HEK293T (cell line): Measurements from ENCODE around the gene CCDC150.

Source experiments
- CTCF ChIA-PET: fragments of 350-600 bp; formaldehyde crosslinking; extraction: SDS; loops from one replicate; lab custom pipeline; 2021; ENCODE audit warnings: antibody characterized with exemption, inconsistent platforms; lab: Yijun Ruan, JAX
- POLR2A ChIA-PET: fragments of 350-600 bp; formaldehyde crosslinking; extraction: SDS; loops from one replicate; lab custom pipeline; 2020; ENCODE audit warnings: antibody characterized with exemption, inconsistent platforms; lab: Yijun Ruan, JAX
- DNase-seq: peaks from one replicate; pipeline ENCODE4 v3.0.0; 2012; ENCODE audit warnings: mixed read lengths; ENCODE audit errors: extremely low spot score
- ARNT ChIP-seq: fragments of 450-650 bp; IDR thresholded peaks from 2 replicates; pipeline ENCODE4 v1.6.1; 2017; ENCODE audit warnings: mild to moderate bottlenecking
- BHLHE40 ChIP-seq: fragments of 450-650 bp; IDR thresholded peaks from 2 replicates; pipeline ENCODE4 v1.6.1; 2016; ENCODE audit warnings: mild to moderate bottlenecking, moderate library complexity, borderline replicate concordance
- CTBP1 ChIP-seq: fragments of 450-650 bp; IDR thresholded peaks from 2 replicates; pipeline ENCODE4 v1.6.1; 2016; ENCODE audit warnings: borderline replicate concordance
- ELF4 ChIP-seq: fragments of 450-650 bp; IDR thresholded peaks from 2 replicates; pipeline ENCODE4 v1.6.1; 2017; ENCODE audit warnings: antibody characterized with exemption
- FOXA1 ChIP-seq: fragments of 450-650 bp; IDR thresholded peaks from 2 replicates; pipeline ENCODE4 v1.6.1; 2016; ENCODE audit warnings: mild to moderate bottlenecking
- FOXK2 ChIP-seq: fragments of 450-650 bp; IDR thresholded peaks from 2 replicates; pipeline ENCODE4 v1.6.1; 2016; ENCODE audit warnings: mild to moderate bottlenecking
- FOXM1 ChIP-seq: fragments of 450-650 bp; IDR thresholded peaks from 2 replicates; pipeline ENCODE4 v1.6.1; 2017; ENCODE audit warnings: mild to moderate bottlenecking, borderline replicate concordance
- HDGF ChIP-seq: fragments of 450-650 bp; IDR thresholded peaks from 2 replicates; pipeline ENCODE4 v1.6.1; 2017; ENCODE audit warnings: antibody characterized with exemption, borderline replicate concordance
- L3MBTL2 ChIP-seq: fragments of 450-650 bp; conservative IDR thresholded peaks from 2 replicates; pipeline ENCODE4 v1.6.1; 2016; ENCODE audit warnings: mild to moderate bottlenecking
- LEF1 ChIP-seq: fragments of 450-650 bp; IDR thresholded peaks from 2 replicates; pipeline ENCODE4 v1.6.1; 2017; ENCODE audit warnings: mild to moderate bottlenecking, borderline replicate concordance
- NFRKB ChIP-seq: fragments of 450-650 bp; IDR thresholded peaks from 2 replicates; pipeline ENCODE4 v1.6.1; 2016; ENCODE audit warnings: mild to moderate bottlenecking, moderate library complexity
- SP1 ChIP-seq: fragments of 450-650 bp; IDR thresholded peaks from 2 replicates; pipeline ENCODE4 v1.6.1; 2017
- SUZ12 ChIP-seq: fragments of 450-650 bp; IDR thresholded peaks from 2 replicates; pipeline ENCODE4 v1.6.1; 2016; ENCODE audit warnings: mild to moderate bottlenecking
- TARDBP ChIP-seq: fragments of 450-650 bp; IDR thresholded peaks from 2 replicates; pipeline ENCODE4 v1.6.1; 2016
- ZNF384 ChIP-seq: fragments of 450-650 bp; IDR thresholded peaks from 2 replicates; pipeline ENCODE4 v1.6.1; 2016
- TF ChIP-seq, protein P1 (sequence below): fragments of 450-650 bp; IDR thresholded peaks from 2 replicates; pipeline ENCODE4 v1.6.1; 2016

The CCDC150 gene

DNA sequence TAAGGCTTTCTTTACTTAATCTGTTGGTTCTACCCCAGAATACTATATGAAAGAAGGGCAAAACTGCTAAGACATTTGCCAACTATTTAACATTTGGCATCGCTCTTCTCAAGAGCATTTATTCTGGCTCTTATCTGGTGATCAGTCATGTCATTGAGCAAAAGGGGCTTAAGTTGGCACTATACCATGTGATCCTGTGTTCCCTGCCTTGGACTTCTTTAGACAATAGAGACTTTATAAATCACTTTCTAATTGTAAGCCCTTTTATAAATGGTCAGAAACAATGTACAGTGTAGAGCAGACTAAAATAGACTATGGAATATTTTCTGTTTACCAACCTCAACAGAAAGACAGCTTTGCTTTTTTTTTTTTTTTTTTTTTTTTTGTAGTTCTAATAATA is 107.9 kb downstream of the CCDC150 start:
- TF ChIP-seq ELF4 = no peak
- no peak for DNase-seq
- CTCF ChIA-PET = no interaction called here
- POLR2A ChIA-PET = no interaction called here

DNA sequence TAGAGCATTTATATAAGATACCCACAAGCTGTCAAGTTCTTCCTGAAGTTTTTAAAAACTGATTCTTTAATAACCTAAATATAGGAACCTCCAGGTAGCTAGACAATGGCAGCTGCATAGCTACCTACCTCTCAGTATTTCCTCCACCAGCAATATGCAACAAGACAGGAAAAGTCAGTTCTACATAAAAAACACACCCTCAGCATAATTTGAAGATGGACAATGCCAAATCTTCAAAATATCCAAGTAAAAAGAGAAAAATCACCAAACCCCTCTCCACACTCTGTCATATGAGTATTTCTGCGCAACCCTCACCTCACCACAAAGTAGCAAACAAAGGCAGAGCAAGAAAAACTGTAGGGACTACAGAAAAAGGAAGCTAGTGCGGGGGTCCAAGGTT is 108.6 kb downstream of the CCDC150 start:
- ChIA-PET CTCF (interaction anchor here (0.7 kb wide), 1 partner anchor 359 kb away, joined by 3 read pairs; no protein-coding TSS in a partner anchor), POLR2A (no interaction called here)
- no peak for TF ChIP-seq NFRKB
- no peak for TF ChIP-seq LEF1
- no peak for TF ChIP-seq ZNF384
- no peak for TF ChIP-seq SUZ12
- TF ChIP-seq TARDBP = no peak
- TF ChIP-seq HDGF = no peak
- no peak for TF ChIP-seq BHLHE40
- no peak for TF ChIP-seq CTBP1
- TF ChIP-seq FOXK2 = no peak
- TF ChIP-seq FOXA1 = no peak
- TF ChIP-seq, protein P1, sequence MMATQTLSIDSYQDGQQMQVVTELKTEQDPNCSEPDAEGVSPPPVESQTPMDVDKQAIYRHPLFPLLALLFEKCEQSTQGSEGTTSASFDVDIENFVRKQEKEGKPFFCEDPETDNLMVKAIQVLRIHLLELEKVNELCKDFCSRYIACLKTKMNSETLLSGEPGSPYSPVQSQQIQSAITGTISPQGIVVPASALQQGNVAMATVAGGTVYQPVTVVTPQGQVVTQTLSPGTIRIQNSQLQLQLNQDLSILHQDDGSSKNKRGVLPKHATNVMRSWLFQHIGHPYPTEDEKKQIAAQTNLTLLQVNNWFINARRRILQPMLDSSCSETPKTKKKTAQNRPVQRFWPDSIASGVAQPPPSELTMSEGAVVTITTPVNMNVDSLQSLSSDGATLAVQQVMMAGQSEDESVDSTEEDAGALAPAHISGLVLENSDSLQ = no peak
- no peak for TF ChIP-seq ELF4
- no peak for TF ChIP-seq FOXM1
- TF ChIP-seq ARNT = no peak
- DNase-seq = no peak

DNA sequence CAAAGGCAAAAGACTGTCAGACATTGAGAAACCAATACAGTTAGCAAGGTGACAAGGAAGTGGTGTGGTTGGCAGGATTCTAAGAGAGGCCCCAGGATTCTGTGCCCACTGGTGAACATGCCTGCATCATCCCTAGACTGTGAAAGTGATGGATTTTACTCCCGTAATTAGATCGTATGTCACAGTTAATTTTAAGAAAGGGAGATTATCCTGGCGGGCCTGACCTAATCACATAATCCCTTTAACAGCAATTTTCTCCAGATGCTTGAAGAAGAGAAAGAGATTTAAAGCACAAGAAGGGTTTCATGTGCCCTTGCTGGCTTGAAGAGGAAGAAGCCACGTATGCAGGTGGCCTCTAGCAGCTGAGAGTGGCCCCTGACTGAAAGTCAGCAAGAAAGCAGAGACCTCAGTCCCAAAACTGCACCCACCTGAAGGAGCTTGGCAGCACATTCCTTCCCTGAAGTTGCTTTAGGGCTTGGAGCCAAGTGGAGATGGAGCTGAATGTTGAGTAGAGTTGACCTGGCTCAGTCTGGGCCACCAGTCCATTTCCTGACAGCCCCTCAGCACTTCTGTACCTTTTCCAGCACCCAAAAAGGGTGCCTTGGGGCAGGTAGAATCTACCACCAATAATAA is 110.9 kb downstream of the CCDC150 start:
- CTCF ChIA-PET = interaction anchor here (1.0 to 1.7 kb wide), 6 partner anchors 10 to 264 kb away, joined by 3 to 13 read pairs (median 5); partner anchors contain the start of gene CCDC150
- DNase-seq = no peak
- TF ChIP-seq ARNT (no peak), FOXK2 (no peak), FOXA1 (no peak), SP1 (no peak), FOXM1 (no peak), HDGF (no peak), ZNF384 (no peak), BHLHE40 (no peak), L3MBTL2 (no peak), CTBP1 (no peak), SUZ12 (no peak), ELF4 (no peak)
- POLR2A ChIA-PET = interaction anchor here (1.3 kb wide), 1 partner anchor 49 kb away, joined by 3 read pairs; the partner anchor contains the start of gene GTF3C3

DNA sequence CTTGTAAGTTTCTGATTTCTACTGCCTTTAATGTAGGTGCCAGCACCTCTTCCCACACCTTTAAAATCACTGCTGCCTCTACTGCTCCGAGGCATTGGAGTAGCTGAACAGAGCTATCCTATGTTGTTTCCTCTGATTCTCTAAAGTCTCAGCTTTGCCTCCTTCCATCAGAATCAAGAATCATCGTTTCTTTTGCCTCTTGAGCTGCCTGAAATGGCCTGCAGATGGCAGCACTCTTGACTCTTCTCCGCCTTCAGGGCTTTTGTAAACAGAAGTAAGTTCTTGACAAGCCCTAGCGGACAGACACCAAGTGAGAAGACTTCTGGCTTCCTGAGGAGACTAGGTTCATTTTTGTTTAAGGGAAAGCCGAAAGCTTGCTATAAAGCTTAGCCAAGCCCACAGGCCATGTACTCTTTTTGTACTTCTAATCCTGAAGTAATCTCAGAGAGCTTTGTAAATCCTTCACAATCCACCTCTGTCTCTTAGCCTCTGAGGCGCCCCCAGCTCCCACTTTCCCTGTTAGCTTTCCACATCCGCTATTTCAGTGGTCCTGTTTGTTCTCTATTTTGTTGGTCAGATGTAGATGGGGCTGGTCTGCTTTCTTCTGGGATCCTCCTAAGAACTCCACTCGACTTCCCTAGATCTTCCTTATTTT is 111.6 kb downstream of the CCDC150 start:
- peak; percentile 72 for DNase-seq
- POLR2A ChIA-PET = interaction anchor here (1.3 kb wide), 1 partner anchor 48 kb away, joined by 3 read pairs; the partner anchor contains the start of gene GTF3C3
- CTCF ChIA-PET = interaction anchor here (0.8 to 1.7 kb wide), 8 partner anchors 11 to 418 kb away, joined by 3 to 13 read pairs (median 4); partner anchors contain the start of gene CCDC150
- TF ChIP-seq ARNT = no peak
- no peak for TF ChIP-seq TARDBP
- TF ChIP-seq NFRKB = no peak
- TF ChIP-seq L3MBTL2 = no peak
- no peak for TF ChIP-seq SUZ12
- no peak for TF ChIP-seq ELF4
- TF ChIP-seq LEF1 = no peak
- TF ChIP-seq SP1 = no peak
- TF ChIP-seq FOXA1 = no peak
- TF ChIP-seq FOXM1 = no peak
- TF ChIP-seq, protein P1 = no peak
- TF ChIP-seq HDGF = no peak
- TF ChIP-seq FOXK2 = no peak
- TF ChIP-seq ZNF384 = no peak
- no peak for TF ChIP-seq CTBP1
- no peak for TF ChIP-seq BHLHE40

GRCh38 chr2:196758474-196759377 is 119.2 kb downstream of the CCDC150 start:
- no peak for DNase-seq
- TF ChIP-seq CTBP1 = no peak
- TF ChIP-seq L3MBTL2 = no peak
- no peak for TF ChIP-seq TARDBP
- TF ChIP-seq ELF4 = no peak
- no peak for TF ChIP-seq SP1
- no peak for TF ChIP-seq BHLHE40
- CTCF ChIA-PET = no interaction called here
- POLR2A ChIA-PET = no interaction called here

GRCh38 chr2:196759378-196759706 is 119.8 kb downstream of the CCDC150 start:
- DNase-seq = no peak
- POLR2A ChIA-PET = no interaction called here
- CTCF ChIA-PET = no interaction called here

More at GRCh38 chr2:196759378-196759706, 119.8 kb downstream of the CCDC150 start:
- TF ChIP-seq FOXK2 (no peak), FOXA1 (no peak), ELF4 (no peak), FOXM1 (no peak), TARDBP (no peak), BHLHE40 (no peak), L3MBTL2 (no peak), SUZ12 (no peak), CTBP1 (no peak), SP1 (no peak), NFRKB (no peak)
- TF ChIP-seq, protein P1 = no peak
